Frontal cortex (tissue), 4 donors: ENCODE measurements around the gene VGF. TPM values are rescaled to one million over a fixed set of nuclear protein-coding genes. Genes with fewer than 3 reads are reported as not detected.

ENCODE experiments used
- DNase-seq, 2 donors: peaks; one replicate each; pipeline ENCODE4 v3.0.0; 2012; ENCODE audit warnings: low spot score in 2 of 2
- FAIRE-seq: peaks from 2 replicates; lab custom pipeline; 2012; peaks lifted over from hg19 to GRCh38; lab: Jason Lieb, UNC
- total RNA-seq: library from RNA; depleted of rRNA; stranded (reverse); fragments of >200 nt; gene quantifications from one replicate; pipeline ENCODE4 v1.2.3, GENCODE V29; 2014
- donor health status: control.
- donor health status: control.
- donor health status: control.

VGF gene
- total RNA-seq, 1 donor from 2014 or later, result 7.7 TPM

GRCh38 chr7:101186844-101187428 lies 21.6 kb upstream of the VGF start:
- no peak for FAIRE-seq
- no peak for DNase-seq

- DNase-seq (no peak), FAIRE-seq (no peak)
These were observed 20.8 kb upstream of the VGF start for GRCh38 chr7:101186194-101186593.

GRCh38 chr7:101185258-101185839 lies 20.0 kb upstream of the VGF start:
- DNase-seq (no peak), FAIRE-seq (no peak)

GRCh38 chr7:101180130-101180755 lies 14.9 kb upstream of the VGF start, which contains the start of gene NAT16:
Gene NAT16 (minus strand): TSS chr7:101180293. CDS start chr7:101174807, 5,486 bp downstream.
- DNase-seq, result no peak
- FAIRE-seq, result no peak

GRCh38 chr7:101179713-101180112 lies 14.3 kb upstream of the VGF start:
- FAIRE-seq (no peak), DNase-seq (no peak)

GRCh38 chr7:101179117-101179516 lies 13.7 kb upstream of the VGF start:
- FAIRE-seq, result no peak
- DNase-seq, result no peak

GRCh38 chr7:101177644-101178043 lies 12.3 kb upstream of the VGF start:
- DNase-seq, result no peak
- no peak for FAIRE-seq

- FAIRE-seq, result no peak
These were observed 10.3 kb upstream of the VGF start for GRCh38 chr7:101175664-101176063.

GRCh38 chr7:101174322-101174854 lies 9.0 kb upstream of the VGF start:
- FAIRE-seq (no peak), DNase-seq (no peak)

More at GRCh38 chr7:101175664-101176063, 10.3 kb upstream of the VGF start:
- no peak for DNase-seq

GRCh38 chr7:101173752-101174244 lies 8.4 kb upstream of the VGF start:
- no peak for DNase-seq
- FAIRE-seq, result no peak

GRCh38 chr7:101172854-101173751 lies 7.7 kb upstream of the VGF start:
- FAIRE-seq, result no peak
- no peak for DNase-seq

GRCh38 chr7:101172005-101172853 lies 6.9 kb upstream of the VGF start:
- no peak for DNase-seq
- no peak for FAIRE-seq

- no peak for FAIRE-seq
- no peak for DNase-seq
These were observed 6.1 kb upstream of the VGF start for GRCh38 chr7:101171442-101171837.

GRCh38 chr7:101170617-101171441 lies 5.5 kb upstream of the VGF start:
- DNase-seq (no peak), FAIRE-seq (no peak)

- DNase-seq (peak; percentile 74 to 82), FAIRE-seq (no peak)
These were observed 4.6 kb upstream of the VGF start for GRCh38 chr7:101169838-101170551.

- no peak for FAIRE-seq
- peak in 1 of 2 donors; percentile 15 for DNase-seq
These were observed 3.9 kb upstream of the VGF start for GRCh38 chr7:101169110-101169837.
